HG02852 (cell line): ENCODE data around the gene ST8SIA5.

ENCODE experiments used
- ATAC-seq: cut with Tn5 transposase; IDR thresholded peaks from one replicate; pipeline ENCODE4 v1.9.1; 2021; ENCODE audit warnings: mild to moderate bottlenecking, moderate library complexity; ENCODE audit not compliant: unreplicated experiment

ST8SIA5 gene

GRCh38 chr18:46632401-46633071 is 124.3 kb downstream of the ST8SIA5 start:
- no peak for ATAC-seq

GRCh38 chr18:46630991-46631390 is 125.9 kb downstream of the ST8SIA5 start:
- no peak for ATAC-seq

DNA sequence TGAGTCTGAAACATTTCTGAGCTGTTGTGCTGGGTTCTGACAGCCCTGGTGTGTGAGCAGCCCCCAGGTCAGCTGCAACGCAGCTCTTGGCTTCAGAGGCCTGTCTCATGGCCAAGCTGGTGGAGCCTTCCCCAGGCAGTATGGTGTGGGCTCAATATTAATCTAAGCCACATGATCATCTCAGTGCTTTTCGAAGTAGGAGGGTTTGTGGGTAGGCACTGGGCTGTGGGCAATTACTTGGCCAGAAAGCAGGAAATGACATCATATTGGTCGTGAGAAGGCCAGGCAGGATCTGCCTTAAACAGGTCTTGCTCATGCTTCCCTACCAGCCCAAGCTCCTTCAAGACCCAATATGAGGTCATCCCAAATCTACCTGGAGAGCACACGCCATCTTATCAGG is 126.7 kb downstream of the ST8SIA5 start:
- no peak for ATAC-seq

DNA sequence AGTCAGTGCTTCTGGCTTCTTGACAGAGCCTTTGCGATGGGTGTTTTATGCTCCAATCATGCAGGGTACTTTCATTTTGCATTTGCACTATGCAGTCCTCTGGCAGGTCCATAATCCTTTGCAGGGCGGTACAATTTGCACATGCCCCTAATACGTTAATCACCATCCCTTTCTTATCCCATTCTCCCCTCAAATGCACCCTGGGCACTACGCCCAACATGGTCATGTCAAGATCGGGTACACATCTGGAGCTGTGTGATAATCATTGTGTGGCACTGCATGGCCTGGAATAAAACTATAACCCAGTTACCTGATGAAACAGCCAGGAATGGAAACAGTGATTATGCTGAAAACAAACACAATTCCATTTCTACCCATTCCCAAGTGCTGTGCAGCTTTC is 127.5 kb downstream of the ST8SIA5 start:
- ATAC-seq: no peak

DNA sequence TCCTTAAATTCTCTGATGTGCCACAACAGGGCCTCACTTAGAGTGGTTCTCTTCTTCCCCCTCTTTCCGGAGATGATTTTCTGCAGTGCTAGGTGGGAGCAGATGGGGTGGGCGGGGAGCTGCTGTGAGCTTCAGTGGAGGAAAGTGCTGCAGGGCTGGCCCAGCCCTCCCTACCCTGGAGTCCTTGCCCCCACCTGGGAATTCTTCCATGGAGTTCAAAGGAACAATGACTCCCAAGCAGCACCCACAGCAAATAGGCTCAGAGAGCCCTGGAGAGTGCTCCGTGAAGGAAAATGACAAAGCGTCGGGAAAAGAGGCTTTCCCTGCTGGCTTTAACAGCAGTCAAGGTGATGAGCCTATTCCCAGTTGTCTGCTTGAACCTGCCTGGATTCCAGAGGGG is 128.6 kb downstream of the ST8SIA5 start:
- ATAC-seq: no peak

DNA sequence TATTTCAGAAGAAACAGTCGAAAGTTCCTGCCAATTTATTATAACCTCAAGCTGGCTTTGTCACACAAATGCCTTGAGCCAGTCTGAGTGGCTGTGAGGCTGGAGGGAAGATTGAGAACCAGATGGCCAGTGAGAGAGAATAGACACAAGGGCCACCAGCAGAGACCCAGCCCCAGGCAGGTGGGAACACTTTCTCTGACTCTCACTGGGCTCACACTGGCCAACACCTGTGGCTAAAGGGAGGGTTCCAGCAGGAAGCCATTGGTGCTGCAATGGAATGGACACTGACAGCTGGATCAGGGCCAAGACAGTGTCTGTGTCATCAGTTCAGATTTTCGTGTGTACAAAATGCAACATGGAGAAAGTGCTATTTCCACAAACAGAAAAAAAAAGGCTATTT is 129.7 kb downstream of the ST8SIA5 start:
- ATAC-seq: no peak

DNA sequence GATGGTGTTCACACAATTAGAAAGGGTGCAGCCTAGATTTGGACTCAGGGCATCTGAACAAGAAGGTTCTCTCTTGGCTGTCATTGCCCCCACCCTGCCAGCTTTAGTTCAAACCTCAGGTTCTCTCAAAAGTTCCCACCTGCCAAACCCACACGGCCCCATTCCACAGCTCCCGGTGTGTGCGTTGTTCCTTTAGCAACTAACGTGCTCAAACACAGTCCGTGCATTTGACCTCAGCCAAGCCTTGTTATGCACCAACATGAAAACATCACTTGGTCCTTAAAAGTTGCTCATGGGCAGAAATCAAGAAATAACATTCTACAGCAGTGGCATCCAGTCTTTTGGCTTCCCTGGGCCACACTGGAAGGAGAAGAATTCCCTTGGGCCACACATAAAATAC is 131.8 kb downstream of the ST8SIA5 start:
- ATAC-seq: no peak

DNA sequence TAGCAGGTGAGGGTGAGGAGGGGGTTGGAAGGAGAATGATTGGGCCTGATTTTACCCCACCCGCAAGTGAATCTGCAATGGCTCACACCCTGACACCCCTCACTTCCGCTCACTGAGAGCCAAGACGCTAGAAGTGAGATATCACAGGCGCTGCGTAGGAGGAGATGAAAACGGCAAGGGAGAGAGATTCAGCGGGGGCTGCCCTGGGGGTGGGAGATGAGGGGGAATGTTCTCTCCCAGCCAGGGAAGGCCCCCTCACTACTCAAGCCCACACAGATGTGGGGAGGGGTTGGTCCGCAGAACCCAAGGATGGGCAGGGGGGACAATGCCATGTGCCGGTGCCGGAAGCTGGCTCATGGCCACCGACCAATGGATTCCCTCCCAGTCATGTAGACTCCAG is 132.7 kb downstream of the ST8SIA5 start:
- ATAC-seq: no peak

DNA sequence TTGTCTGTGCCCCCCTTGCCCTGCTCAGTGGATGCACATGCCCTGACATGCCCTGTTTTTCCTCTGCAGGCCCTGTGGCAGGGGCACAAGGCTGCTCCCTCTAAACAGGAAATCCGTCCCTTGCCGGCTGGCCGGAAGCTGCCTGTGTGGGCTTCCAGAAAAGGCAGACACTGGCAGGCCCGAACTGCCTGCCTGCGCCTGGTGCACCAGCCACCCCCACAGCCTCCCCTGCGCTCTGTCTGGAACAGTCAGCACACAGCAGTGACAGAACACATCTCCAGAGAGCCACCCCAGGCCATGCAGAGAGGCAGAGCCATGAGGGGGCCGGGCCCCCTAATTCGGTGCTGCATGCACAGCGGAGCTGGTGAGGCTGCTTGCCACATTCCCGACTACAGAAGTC is 133.3 kb downstream of the ST8SIA5 start:
- no peak for ATAC-seq

GRCh38 chr18:46622999-46623398 is 133.9 kb downstream of the ST8SIA5 start:
- no peak for ATAC-seq

GRCh38 chr18:46622451-46622850 is 134.4 kb downstream of the ST8SIA5 start:
- no peak for ATAC-seq

DNA sequence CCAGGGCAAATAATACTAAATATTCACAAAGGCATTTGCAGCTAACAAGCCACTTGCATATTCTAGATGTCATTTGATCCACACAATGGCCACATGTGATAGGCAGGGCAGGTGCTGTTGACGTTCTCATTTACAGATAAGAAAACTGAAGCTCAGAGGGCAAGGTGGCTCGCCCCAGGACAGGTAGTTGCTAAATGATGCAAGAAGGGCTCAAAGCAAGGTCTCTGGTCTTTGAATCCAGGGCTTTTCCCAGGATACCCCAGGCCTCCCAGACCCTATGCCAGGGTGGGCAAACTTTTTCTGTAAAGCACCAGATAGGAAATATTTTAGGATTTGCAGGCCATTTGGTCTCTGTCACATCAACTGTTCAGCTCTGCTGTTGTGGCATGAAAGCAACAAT is 135.0 kb downstream of the ST8SIA5 start:
- ATAC-seq: no peak

DNA sequence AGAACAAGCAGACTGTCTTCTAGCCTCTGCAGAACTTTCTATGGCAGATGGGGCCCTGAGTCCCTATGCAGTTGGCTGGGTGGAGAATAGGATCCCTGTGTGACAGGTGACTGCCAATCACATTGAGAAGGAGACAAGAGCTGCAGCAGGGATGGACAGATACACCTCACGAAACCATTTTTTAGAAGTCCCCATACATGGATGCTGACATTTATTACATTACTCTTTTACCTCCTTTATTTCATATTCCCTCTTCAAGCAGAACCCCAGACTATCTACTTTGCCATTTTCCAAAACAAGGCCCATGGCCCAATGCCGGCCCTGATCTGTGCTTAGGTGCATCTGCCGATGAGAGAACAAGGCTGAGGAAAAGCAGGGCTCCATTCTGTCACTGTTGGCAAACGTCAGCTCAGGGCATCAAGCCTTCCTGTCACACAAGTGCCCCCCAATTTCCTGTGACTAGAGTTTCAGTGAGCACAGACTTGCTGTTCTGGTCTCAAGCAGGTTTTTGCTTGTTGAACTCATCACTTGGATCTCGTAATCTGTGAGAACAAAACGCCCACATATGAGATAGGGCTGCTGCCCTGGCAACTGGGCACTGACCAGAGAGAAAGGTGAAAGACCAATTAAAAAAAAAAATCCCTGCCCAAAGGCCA is 135.6 kb downstream of the ST8SIA5 start:
- no peak for ATAC-seq

- no peak for ATAC-seq
Measured at GRCh38 chr18:46619559-46619958, 137.3 kb downstream of the ST8SIA5 start.
